MCF 10A (cell line): Measurements from ENCODE around the gene DYNC1LI1. TPM values are rescaled to one million over a fixed set of nuclear protein-coding genes. Genes with fewer than 3 reads are reported as not detected.

Experiments used
- BruUV-seq: library from RNA; stranded (reverse); fragments of 400-500 nt; replicated peaks from 2 replicates; lab custom pipeline; 2021; lab: Mats Ljungman, UMichigan
- CTCF ChIA-PET: fragments of 300-600 bp; sonication (Branson Sonifier 250); formaldehyde crosslinking; extraction: SDS; loops from one replicate; lab custom pipeline; 2021; ENCODE audit warnings: antibody characterized with exemption, inconsistent platforms; lab: Yijun Ruan, JAX
- POLR2A ChIA-PET: fragments of 300-600, 350-650 bp; sonication (Branson Sonifier 250); formaldehyde crosslinking; extraction: SDS; loops from one replicate; lab custom pipeline; 2020; ENCODE audit warnings: antibody characterized with exemption, inconsistent platforms; lab: Yijun Ruan, JAX
- DNase-seq: peaks from one replicate; pipeline ENCODE4 v3.0.0-alpha.2; 2018; ENCODE audit not compliant: unreplicated experiment
- H3K27ac Mint-ChIP-seq: one replicate; pipeline ENCODE4 v1.8.0; 2022; ENCODE audit warnings: mild to moderate bottlenecking, low read depth, mixed read lengths; ENCODE audit not compliant: unreplicated experiment
- H3K27me3 Mint-ChIP-seq: one replicate; pipeline ENCODE4 v1.8.0; 2022; ENCODE audit warnings: mixed read lengths; ENCODE audit not compliant: insufficient read depth, unreplicated experiment
- H3K36me3 Mint-ChIP-seq: one replicate; pipeline ENCODE4 v1.8.0; 2022; ENCODE audit warnings: mild to moderate bottlenecking, moderate library complexity, mixed read lengths; ENCODE audit not compliant: insufficient read depth, unreplicated experiment
- H3K4me1 Mint-ChIP-seq: one replicate; pipeline ENCODE4 v1.8.0; 2022; ENCODE audit warnings: mixed read lengths; ENCODE audit not compliant: insufficient read depth, unreplicated experiment
- H3K4me3 Mint-ChIP-seq: one replicate; pipeline ENCODE4 v1.8.0; 2022; ENCODE audit warnings: mild to moderate bottlenecking, moderate library complexity, mixed read lengths; ENCODE audit not compliant: unreplicated experiment
- H3K9me3 Mint-ChIP-seq: one replicate; pipeline ENCODE4 v1.8.0; 2022; ENCODE audit warnings: mixed read lengths; ENCODE audit not compliant: unreplicated experiment
- CTCF ChIP-seq: fragments of 200-600 bp; IDR thresholded peaks from one replicate; pipeline ENCODE4 v1.8.0; 2022; ENCODE audit warnings: antibody characterized with exemption, mild to moderate bottlenecking; ENCODE audit not compliant: unreplicated experiment
- intact Hi-C: fragments of 100-400 bp; cut with micrococcal nuclease; formaldehyde crosslinking; loops from 2 replicates; pipeline ENCODE4 v1.14.1; 2022
- total RNA-seq: library from RNA; stranded (reverse); gene quantifications from 2 replicates; pipeline ENCODE4 v1.2.3, GENCODE V29; 2022

Gene DYNC1LI1
- total RNA-seq, 1 experiment from 2014 or later: 47.6 TPM

GRCh38 chr3:32557640-32558352 lies 12.9 kb downstream of the DYNC1LI1 start:
- Mint-ChIP-seq H3K9me3 (no peaks in the 10 kb centered on the region), H3K4me3 (no peak overlapping the region), H3K4me1 (peaks cover 6% of the 10 kb centered on the region), H3K36me3 (peaks cover 7% of the 10 kb centered on the region), H3K27ac (no peak overlapping the region), H3K27me3 (no peaks in the 10 kb centered on the region)
- no peak for TF ChIP-seq CTCF
- CTCF ChIA-PET: interaction anchor here (0.6 to 0.7 kb wide), 3 partner anchors 48 to 163 kb away, joined by 3 read pairs; no protein-coding TSS in a partner anchor
- intact Hi-C loops: no loop called here
- POLR2A ChIA-PET: interaction anchor here (1.2 to 4.1 kb wide), 2 partner anchors 12 to 127 kb away, joined by 3 to 28 read pairs; partner anchors contain the start of genes CNOT10 and DYNC1LI1
- peak; percentile 10 for DNase-seq
- no TSS peak for BruUV-seq

DNA sequence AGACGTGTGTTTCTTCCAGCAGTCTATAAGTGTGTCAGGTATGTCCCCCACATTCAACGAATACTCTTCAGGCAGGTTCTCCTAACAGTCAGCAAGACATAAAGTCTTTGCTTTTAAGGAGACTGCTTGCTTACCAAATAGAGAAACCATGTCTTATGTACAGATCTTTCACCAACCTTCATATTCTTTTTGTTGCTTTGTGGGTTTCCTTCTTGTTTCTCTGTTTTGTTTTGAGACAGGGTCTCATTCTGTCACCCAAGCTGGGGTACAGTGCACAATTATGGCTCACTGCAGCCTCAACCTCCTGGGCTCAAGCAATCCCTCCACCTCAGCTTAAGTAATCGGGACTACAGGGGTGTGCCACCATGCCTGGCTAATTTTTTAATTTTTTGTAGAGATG lies 14.3 kb downstream of the DYNC1LI1 start:
- POLR2A ChIA-PET: interaction anchor here (0.6 kb wide), 1 partner anchor 187 kb away, joined by 3 read pairs; no protein-coding TSS in a partner anchor
- no peak for DNase-seq
- Mint-ChIP-seq H3K27me3 (no peaks in the 10 kb centered on the region), H3K4me3 (no peak overlapping the region), H3K36me3 (peaks cover 7% of the 10 kb centered on the region), H3K9me3 (no peaks in the 10 kb centered on the region), H3K27ac (no peak overlapping the region), H3K4me1 (peaks cover 9% of the 10 kb centered on the region)
- intact Hi-C loops: no loop called here
- TF ChIP-seq CTCF: no peak
- BruUV-seq: no TSS peak
- CTCF ChIA-PET: no interaction called here

DNA sequence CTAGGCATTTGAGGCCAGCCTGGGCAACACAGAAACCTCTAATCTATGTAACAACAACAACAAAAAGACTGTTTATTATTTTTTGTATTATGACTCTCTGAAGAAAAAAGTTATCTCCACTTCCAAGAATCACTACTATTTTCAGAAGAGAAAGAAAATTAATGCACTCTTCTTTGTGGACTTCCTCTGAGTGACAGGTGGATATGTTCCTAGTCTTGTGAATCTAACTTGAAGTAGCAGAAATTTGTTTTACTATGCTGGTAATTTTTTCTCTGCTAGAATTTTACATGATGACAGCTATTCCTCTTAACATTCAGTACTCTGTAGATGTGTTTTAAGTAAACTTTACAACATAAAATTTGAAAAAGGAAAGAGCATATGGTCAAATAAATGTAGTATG lies 16.7 kb downstream of the DYNC1LI1 start:
- BruUV-seq: no TSS peak
- Mint-ChIP-seq H3K36me3 (peaks cover 7% of the 10 kb centered on the region), H3K27ac (no peak overlapping the region), H3K4me1 (peaks cover 13% of the 10 kb centered on the region), H3K27me3 (no peaks in the 10 kb centered on the region), H3K4me3 (no peak overlapping the region), H3K9me3 (no peaks in the 10 kb centered on the region)
- DNase-seq: no peak
- intact Hi-C loops: no loop called here
- ChIA-PET CTCF (no interaction called here), POLR2A (interaction anchor here (1.5 kb wide), 1 partner anchor 16 kb away, joined by 4 read pairs; the partner anchor contains the start of gene DYNC1LI1)
- no peak for TF ChIP-seq CTCF

DNA sequence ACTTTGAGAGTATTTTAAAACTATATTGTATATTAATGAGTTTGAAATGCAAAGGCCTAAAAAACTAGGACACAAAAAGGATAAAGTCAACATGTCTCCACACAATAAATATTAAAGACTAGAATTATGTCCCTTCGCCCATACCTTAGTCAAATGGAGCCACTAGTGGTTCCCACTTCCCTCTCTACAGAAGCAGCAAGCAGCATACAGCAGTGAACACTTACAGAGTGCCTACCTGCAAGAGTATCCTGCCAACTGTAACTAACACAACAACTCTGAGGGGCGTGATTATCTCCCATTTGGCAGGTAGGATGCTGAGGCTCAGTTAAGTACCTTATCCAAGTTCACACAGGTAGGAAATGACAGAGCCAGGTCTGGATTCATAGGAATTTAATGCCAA lies 17.2 kb downstream of the DYNC1LI1 start:
- no TSS peak for BruUV-seq
- ChIA-PET POLR2A (interaction anchor here (1.5 kb wide), 1 partner anchor 17 kb away, joined by 4 read pairs; the partner anchor contains the start of gene DYNC1LI1), CTCF (no interaction called here)
- TF ChIP-seq CTCF: no peak
- peaks cover 7% of the 10 kb centered on the region for H3K36me3 Mint-ChIP-seq
- H3K4me1 Mint-ChIP-seq: peaks cover 13% of the 10 kb centered on the region
- H3K27me3 Mint-ChIP-seq: no peaks in the 10 kb centered on the region
- intact Hi-C loops: no loop called here
- no peak overlapping the region for H3K27ac Mint-ChIP-seq
- no peak for DNase-seq
- H3K4me3 Mint-ChIP-seq: no peak overlapping the region
- H3K9me3 Mint-ChIP-seq: no peaks in the 10 kb centered on the region
